ENCODE data around the gene CGNL1.

The CGNL1 gene

GRCh38 chr15:57496946-57497869 lies 120.9 kb downstream of the CGNL1 start:
- TF ChIP-seq FOXM1 (IDR thresholded peaks at IDR 0.05; ENCODE audit: borderline replicate concordance, low read depth) (no peak), NFIC (IDR thresholded peaks at IDR 0.05) (no peak), EGR1 (IDR thresholded peaks at IDR 0.05) (no peak), TAF1 (IDR thresholded peaks at IDR 0.05; ENCODE audit: low read depth) (no peak), ZBTB7A (IDR thresholded peaks at IDR 0.05; ENCODE audit: low read depth) (no peak), YY1 (IDR thresholded peaks at IDR 0.05; ENCODE audit: low read depth) (no peak), CEBPB (IDR thresholded peaks at IDR 0.05) (no peak), TCF12 (IDR thresholded peaks at IDR 0.05; ENCODE audit: low read depth) (no peak), CREB1 (IDR thresholded peaks at IDR 0.05; ENCODE audit: low read depth) (no peak), RAD21 (IDR thresholded peaks at IDR 0.05; ENCODE audit: low read depth) (no peak), TEAD4 (IDR thresholded peaks at IDR 0.05) (no peak)
- TF ChIP-seq, protein P1, sequence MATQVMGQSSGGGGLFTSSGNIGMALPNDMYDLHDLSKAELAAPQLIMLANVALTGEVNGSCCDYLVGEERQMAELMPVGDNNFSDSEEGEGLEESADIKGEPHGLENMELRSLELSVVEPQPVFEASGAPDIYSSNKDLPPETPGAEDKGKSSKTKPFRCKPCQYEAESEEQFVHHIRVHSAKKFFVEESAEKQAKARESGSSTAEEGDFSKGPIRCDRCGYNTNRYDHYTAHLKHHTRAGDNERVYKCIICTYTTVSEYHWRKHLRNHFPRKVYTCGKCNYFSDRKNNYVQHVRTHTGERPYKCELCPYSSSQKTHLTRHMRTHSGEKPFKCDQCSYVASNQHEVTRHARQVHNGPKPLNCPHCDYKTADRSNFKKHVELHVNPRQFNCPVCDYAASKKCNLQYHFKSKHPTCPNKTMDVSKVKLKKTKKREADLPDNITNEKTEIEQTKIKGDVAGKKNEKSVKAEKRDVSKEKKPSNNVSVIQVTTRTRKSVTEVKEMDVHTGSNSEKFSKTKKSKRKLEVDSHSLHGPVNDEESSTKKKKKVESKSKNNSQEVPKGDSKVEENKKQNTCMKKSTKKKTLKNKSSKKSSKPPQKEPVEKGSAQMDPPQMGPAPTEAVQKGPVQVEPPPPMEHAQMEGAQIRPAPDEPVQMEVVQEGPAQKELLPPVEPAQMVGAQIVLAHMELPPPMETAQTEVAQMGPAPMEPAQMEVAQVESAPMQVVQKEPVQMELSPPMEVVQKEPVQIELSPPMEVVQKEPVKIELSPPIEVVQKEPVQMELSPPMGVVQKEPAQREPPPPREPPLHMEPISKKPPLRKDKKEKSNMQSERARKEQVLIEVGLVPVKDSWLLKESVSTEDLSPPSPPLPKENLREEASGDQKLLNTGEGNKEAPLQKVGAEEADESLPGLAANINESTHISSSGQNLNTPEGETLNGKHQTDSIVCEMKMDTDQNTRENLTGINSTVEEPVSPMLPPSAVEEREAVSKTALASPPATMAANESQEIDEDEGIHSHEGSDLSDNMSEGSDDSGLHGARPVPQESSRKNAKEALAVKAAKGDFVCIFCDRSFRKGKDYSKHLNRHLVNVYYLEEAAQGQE (IDR thresholded peaks at IDR 0.05; ENCODE audit: low read depth): no peak
- TF ChIP-seq, protein P2, sequence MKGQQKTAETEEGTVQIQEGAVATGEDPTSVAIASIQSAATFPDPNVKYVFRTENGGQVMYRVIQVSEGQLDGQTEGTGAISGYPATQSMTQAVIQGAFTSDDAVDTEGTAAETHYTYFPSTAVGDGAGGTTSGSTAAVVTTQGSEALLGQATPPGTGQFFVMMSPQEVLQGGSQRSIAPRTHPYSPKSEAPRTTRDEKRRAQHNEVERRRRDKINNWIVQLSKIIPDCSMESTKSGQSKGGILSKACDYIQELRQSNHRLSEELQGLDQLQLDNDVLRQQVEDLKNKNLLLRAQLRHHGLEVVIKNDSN (IDR thresholded peaks at IDR 0.05): no peak

DNA sequence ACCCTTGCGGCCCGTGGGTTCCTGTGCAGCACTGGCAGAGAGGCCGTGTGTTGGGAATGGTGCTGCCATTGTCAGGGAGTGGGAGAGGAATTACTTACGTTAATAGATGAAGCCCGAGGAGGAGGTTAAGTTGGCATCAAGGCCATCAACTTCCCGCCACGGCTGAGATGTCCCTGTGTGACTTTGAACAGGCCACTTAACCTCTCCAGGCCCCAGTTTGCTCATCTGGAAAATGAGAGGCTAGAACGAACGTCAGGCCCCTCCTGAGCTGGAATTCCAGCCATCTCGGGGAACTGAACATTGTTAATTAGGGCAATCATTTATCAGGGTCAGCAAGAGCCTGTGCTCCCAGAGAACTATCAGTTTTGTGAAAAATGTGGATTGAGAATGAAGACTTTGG lies 124.0 kb downstream of the CGNL1 start:
- TF ChIP-seq TAF1 (IDR thresholded peaks at IDR 0.05; ENCODE audit: low read depth): no peak
- no peak for TF ChIP-seq NFIC (IDR thresholded peaks at IDR 0.05)
- no peak for TF ChIP-seq TEAD4 (IDR thresholded peaks at IDR 0.05)
- TF ChIP-seq CREB1 (IDR thresholded peaks at IDR 0.05; ENCODE audit: low read depth): no peak
- TF ChIP-seq CEBPB (IDR thresholded peaks at IDR 0.05): no peak
- no peak for TF ChIP-seq YY1 (IDR thresholded peaks at IDR 0.05; ENCODE audit: low read depth)
- TF ChIP-seq FOXM1 (IDR thresholded peaks at IDR 0.05; ENCODE audit: borderline replicate concordance, low read depth): no peak
- TF ChIP-seq, protein P2 (IDR thresholded peaks at IDR 0.05): no peak
- TF ChIP-seq ZBTB7A (IDR thresholded peaks at IDR 0.05; ENCODE audit: low read depth): no peak
- TF ChIP-seq MAX (IDR thresholded peaks at IDR 0.05): no peak
- no peak for TF ChIP-seq EGR1 (IDR thresholded peaks at IDR 0.05)
- no peak for TF ChIP-seq RAD21 (IDR thresholded peaks at IDR 0.05; ENCODE audit: low read depth)
- TF ChIP-seq EP300 (IDR thresholded peaks at IDR 0.05; ENCODE audit: borderline replicate concordance): no peak
- TF ChIP-seq TCF12 (IDR thresholded peaks at IDR 0.05; ENCODE audit: low read depth): no peak
- TF ChIP-seq, protein P1 (IDR thresholded peaks at IDR 0.05; ENCODE audit: low read depth): no peak

DNA sequence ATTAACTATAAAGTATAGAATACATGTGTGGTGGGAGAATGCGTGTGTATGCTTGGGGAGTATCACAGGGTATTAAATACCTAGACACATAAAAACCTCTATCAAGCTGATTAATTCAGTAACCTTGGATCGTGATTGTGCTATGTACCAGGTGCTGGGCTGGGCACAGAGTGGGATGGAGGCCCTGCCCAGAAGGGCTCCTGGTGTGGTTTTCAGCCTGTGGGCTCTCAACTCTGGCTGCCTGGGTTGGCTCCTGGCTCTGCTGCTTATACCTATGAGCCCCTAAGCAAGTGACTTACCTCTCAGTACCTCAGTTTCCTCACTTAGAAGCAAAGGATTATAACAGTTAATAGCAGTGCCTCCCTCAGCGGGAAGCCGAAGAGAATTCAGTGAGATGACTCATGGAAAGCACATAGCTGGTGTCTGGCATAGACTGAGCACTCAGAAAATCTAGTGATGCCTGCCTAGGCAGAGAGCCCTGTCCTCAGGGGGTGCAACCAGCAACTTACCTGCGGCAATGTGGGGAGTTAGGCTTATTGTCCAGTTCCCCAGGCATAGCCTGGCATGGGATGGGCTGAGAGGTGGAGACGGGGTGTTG lies 124.8 kb downstream of the CGNL1 start:
- no peak for TF ChIP-seq FOXM1 (IDR thresholded peaks at IDR 0.05; ENCODE audit: borderline replicate concordance, low read depth)

DNA sequence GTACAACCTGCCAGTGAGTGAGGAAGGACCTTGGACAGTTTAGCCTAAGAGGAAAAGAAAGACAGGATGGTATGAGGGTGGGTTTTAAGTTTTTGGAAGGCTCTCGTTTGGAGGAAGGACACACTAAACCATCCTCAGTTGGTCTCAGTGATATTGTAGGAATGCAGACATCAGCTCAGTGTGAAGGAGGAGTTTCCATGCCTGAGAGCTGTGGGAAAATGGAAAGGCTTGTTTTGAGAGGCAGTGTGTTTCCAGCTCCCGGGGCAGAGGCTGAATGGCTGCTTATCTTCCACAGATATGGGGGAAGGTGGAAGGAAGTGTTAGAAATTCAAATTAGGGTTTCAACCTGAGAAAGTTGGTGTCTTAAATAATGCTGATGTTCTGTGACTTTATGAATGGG lies 125.8 kb downstream of the CGNL1 start:
- TF ChIP-seq ZBTB7A (IDR thresholded peaks at IDR 0.05; ENCODE audit: low read depth) (no peak), MAX (IDR thresholded peaks at IDR 0.05) (no peak), FOXM1 (IDR thresholded peaks at IDR 0.05; ENCODE audit: borderline replicate concordance, low read depth) (no peak), RAD21 (IDR thresholded peaks at IDR 0.05; ENCODE audit: low read depth) (no peak), TEAD4 (IDR thresholded peaks at IDR 0.05) (no peak), TAF1 (IDR thresholded peaks at IDR 0.05; ENCODE audit: low read depth) (no peak), EP300 (IDR thresholded peaks at IDR 0.05; ENCODE audit: borderline replicate concordance) (no peak), CEBPB (IDR thresholded peaks at IDR 0.05) (no peak), TCF12 (IDR thresholded peaks at IDR 0.05; ENCODE audit: low read depth) (no peak), YY1 (IDR thresholded peaks at IDR 0.05; ENCODE audit: low read depth) (no peak), EGR1 (IDR thresholded peaks at IDR 0.05) (no peak), CREB1 (IDR thresholded peaks at IDR 0.05; ENCODE audit: low read depth) (no peak), NFIC (IDR thresholded peaks at IDR 0.05) (no peak)
- TF ChIP-seq, protein P2 (IDR thresholded peaks at IDR 0.05): no peak
- TF ChIP-seq, protein P1 (IDR thresholded peaks at IDR 0.05; ENCODE audit: low read depth): no peak
